ENCODE results near the gene C1orf122. TPM values are rescaled to one million over a fixed set of nuclear protein-coding genes. Genes with fewer than 3 reads are reported as not detected.

The C1orf122 gene
- polyA plus RNA-seq, 1 of the 3 experiments (the other 2 are of a cell fraction): 75.3 TPM

DNA sequence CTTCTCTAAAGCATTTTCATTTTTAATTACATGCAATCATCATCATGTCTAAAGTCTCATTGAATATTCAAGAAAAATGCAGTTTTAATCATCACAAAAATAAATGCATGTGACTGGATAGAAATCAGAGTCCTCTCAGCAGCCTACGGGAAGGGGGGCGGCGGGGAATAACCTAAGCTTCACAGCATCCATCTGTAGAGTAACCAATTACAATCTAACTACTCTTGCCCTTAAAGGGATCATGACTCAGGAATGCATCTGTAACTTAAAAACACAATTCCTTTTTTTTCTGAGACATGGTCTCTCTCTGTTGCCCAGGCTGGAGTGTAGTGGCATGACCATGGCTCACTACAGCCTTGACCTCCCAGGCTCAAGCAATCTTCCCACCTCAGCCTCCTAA, 29.2 kb downstream of the C1orf122 start (continued):
- no peak for TF ChIP-seq IRF3 (IDR thresholded peaks at IDR 0.05; ENCODE audit: low read depth, low read length)

DNA sequence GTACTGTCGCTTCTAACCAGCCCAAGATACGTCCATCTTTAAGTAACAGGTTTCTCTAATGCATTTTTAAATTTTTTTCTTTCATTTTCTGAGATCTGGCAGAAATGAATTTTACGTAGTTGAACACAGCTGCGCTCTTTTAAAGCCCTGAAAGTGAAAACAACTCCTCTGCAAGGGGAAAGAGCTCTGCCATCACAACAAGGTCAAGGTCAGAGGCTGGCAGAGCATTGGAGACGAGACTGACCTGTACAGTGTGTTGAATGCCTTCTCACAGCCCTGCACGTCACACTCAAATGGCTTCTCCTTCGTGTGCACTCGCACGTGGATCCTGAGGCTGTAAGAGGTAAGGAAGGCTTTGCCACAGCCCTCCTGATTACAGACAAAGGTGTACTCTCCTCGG, 32.1 kb downstream of the C1orf122 start:
- no peaks in the 10 kb centered on the region for H3F3A ChIP-seq (replicated peaks; ENCODE audit: insufficient read depth)
- peaks cover 44 to 58% of the 10 kb centered on the region in 2 experiments for H3K36me3 ChIP-seq (replicated peaks in 1 of 2; ENCODE audit: control insufficient read depth in 1 of 2, insufficient read depth in 2 of 2, low read length in 1 of 2)
- H2AFZ ChIP-seq (ENCODE audit: low read depth): no peak overlapping the region
- H3K9me3 ChIP-seq: no peaks in the 10 kb centered on the region
- no peak overlapping the region for H3K27ac ChIP-seq (ENCODE audit: low read depth in 2 of 2, low read length in 1 of 2)
- peaks cover 29% of the 10 kb centered on the region; the same call in 1 of the 2 replicates for H3K79me2 ChIP-seq (ENCODE audit: insufficient read depth)
- H3K4me1 ChIP-seq (ENCODE audit: control insufficient read depth in 1 of 2, insufficient read depth in 2 of 2, low read depth in 1 of 2, low read length in 1 of 2): no peaks in the 10 kb centered on the region
- ChIA-PET CTCF (interaction anchor here (0.9 to 1.5 kb wide), 2 partner anchors 13 to 20 kb away, joined by 3 to 5 read pairs; partner anchors contain the start of gene MTF1), POLR2A (no interaction called here)
- peaks cover 6% of the 10 kb centered on the region; the same call in 1 of the 2 replicates for H4K20me1 ChIP-seq (ENCODE audit: insufficient read depth)
- DNase-seq: no peak
- no peak overlapping the region for H3K4me3 ChIP-seq (ENCODE audit: low read depth in 2 of 2, low read length in 1 of 2)
- no peak for TF ChIP-seq MAX (IDR thresholded peaks at IDR 0.05; ENCODE audit: low read depth)
- TF ChIP-seq GABPA (IDR thresholded peaks at IDR 0.05; ENCODE audit: low read depth): no peak
- TF ChIP-seq FOSL2 (IDR thresholded peaks at IDR 0.05; ENCODE audit: borderline replicate concordance, low read depth): no peak
- TF ChIP-seq YY1 (IDR thresholded peaks at IDR 0.05; ENCODE audit: low read depth): no peak
- no peak for TF ChIP-seq TCF12 (IDR thresholded peaks at IDR 0.05)
- no peak for TF ChIP-seq FOXM1 (IDR thresholded peaks at IDR 0.05; ENCODE audit: low read depth)
- no peak for TF ChIP-seq NRF1 (IDR thresholded peaks at IDR 0.05; ENCODE audit: low read depth, low read length)
- no peak for TF ChIP-seq MEF2A (IDR thresholded peaks at IDR 0.05; ENCODE audit: borderline replicate concordance, low read depth)
- TF ChIP-seq FOXJ3 (CRISPR knock-in tag; IDR thresholded peaks at IDR 0.05): no peak
- TF ChIP-seq IRF3 (IDR thresholded peaks at IDR 0.05; ENCODE audit: low read depth, low read length): no peak
- no peak for TF ChIP-seq TEAD4 (IDR thresholded peaks at IDR 0.05; ENCODE audit: borderline replicate concordance, insufficient read depth)
- TF ChIP-seq, protein P1, sequence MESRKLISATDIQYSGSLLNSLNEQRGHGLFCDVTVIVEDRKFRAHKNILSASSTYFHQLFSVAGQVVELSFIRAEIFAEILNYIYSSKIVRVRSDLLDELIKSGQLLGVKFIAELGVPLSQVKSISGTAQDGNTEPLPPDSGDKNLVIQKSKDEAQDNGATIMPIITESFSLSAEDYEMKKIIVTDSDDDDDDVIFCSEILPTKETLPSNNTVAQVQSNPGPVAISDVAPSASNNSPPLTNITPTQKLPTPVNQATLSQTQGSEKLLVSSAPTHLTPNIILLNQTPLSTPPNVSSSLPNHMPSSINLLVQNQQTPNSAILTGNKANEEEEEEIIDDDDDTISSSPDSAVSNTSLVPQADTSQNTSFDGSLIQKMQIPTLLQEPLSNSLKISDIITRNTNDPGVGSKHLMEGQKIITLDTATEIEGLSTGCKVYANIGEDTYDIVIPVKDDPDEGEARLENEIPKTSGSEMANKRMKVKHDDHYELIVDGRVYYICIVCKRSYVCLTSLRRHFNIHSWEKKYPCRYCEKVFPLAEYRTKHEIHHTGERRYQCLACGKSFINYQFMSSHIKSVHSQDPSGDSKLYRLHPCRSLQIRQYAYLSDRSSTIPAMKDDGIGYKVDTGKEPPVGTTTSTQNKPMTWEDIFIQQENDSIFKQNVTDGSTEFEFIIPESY (IDR thresholded peaks at IDR 0.05; ENCODE audit: borderline replicate concordance, low read depth): no peak
- TF ChIP-seq CTCF (IDR thresholded peaks at IDR 0.05): no peak
- no peak for TF ChIP-seq SMC3 (IDR thresholded peaks at IDR 0.05; ENCODE audit: low read depth, low read length)
- TF ChIP-seq ELF1 (IDR thresholded peaks at IDR 0.05): no peak
- no peak for TF ChIP-seq PBX3 (IDR thresholded peaks at IDR 0.05)
- H3K4me2 ChIP-seq: no peak overlapping the region
- H3K27me3 ChIP-seq (ENCODE audit: insufficient read depth): no peaks in the 10 kb centered on the region
- 92% methylated on average over 10 of the region's 10 CpGs for WGBS (ENCODE audit: low lambda C conversion rate)
- no peaks in the 10 kb centered on the region for H3K9me2 ChIP-seq
- no peak overlapping the region for H3K9ac ChIP-seq
